Astrocyte (in vitro differentiated cells and primary cell): Measurements from ENCODE around the gene TTC23L. TPM values are rescaled to one million over a fixed set of nuclear protein-coding genes. Genes with fewer than 3 reads are reported as not detected.

Source experiments
- DNase-seq: peaks from one replicate; pipeline ENCODE4 v3.0.0-alpha.2; 2010; ENCODE audit warnings: low read depth
- FAIRE-seq: peaks from 2 replicates; lab custom pipeline; 2011; peaks lifted over from hg19 to GRCh38; lab: Jason Lieb, UNC
- H2AFZ ChIP-seq: 2 replicates; pipeline ENCODE4 v1.6.0; 2012; ENCODE audit warnings: low read depth, low read length, inconsistent platforms
- H3K27ac ChIP-seq: 2 replicates; pipeline ENCODE4 v1.5.1; 2011; ENCODE audit warnings: low read depth, low read length, inconsistent platforms
- H3K27me3 ChIP-seq: 2 replicates; pipeline ENCODE4 v1.6.0; 2011; ENCODE audit warnings: low read length, inconsistent platforms; ENCODE audit not compliant: insufficient read depth
- H3K36me3 ChIP-seq: 2 replicates; pipeline ENCODE4 v1.5.1; 2011; ENCODE audit warnings: low read length, inconsistent platforms; ENCODE audit not compliant: insufficient read depth
- H3K4me1 ChIP-seq: 2 replicates; pipeline ENCODE4 v1.5.1; 2011; ENCODE audit warnings: low read length, inconsistent platforms; ENCODE audit not compliant: insufficient read depth
- H3K4me2 ChIP-seq: 2 replicates; pipeline ENCODE4 v1.6.0; 2012; ENCODE audit warnings: low read length, inconsistent platforms
- H3K4me3 ChIP-seq: 2 replicates; pipeline ENCODE4 v1.5.1; 2011; ENCODE audit warnings: low read depth, mild to moderate bottlenecking, low read length, inconsistent platforms; ENCODE audit not compliant: insufficient read depth
- H3K79me2 ChIP-seq: 2 replicates; pipeline ENCODE4 v1.6.0; 2012; ENCODE audit warnings: mild to moderate bottlenecking, low read length, inconsistent platforms; ENCODE audit not compliant: insufficient read depth
- H3K9ac ChIP-seq: 2 replicates; pipeline ENCODE4 v1.6.0; 2012; ENCODE audit warnings: mild to moderate bottlenecking, low read length, inconsistent platforms
- H3K9me3 ChIP-seq: 2 replicates; pipeline ENCODE4 v1.5.1; 2012; ENCODE audit warnings: low read depth, mild to moderate bottlenecking, low read length, inconsistent platforms; ENCODE audit not compliant: insufficient read depth
- H4K20me1 ChIP-seq: 2 replicates; pipeline ENCODE4 v1.6.0; 2012; ENCODE audit warnings: low read length, inconsistent platforms; ENCODE audit not compliant: insufficient read depth
- H3K27ac Mint-ChIP-seq: one replicate; pipeline ENCODE4 v1.8.0; 2021; ENCODE audit warnings: mild to moderate bottlenecking, mixed read lengths; ENCODE audit not compliant: unreplicated experiment
- H3K27me3 Mint-ChIP-seq: one replicate; pipeline ENCODE4 v1.8.0; 2021; ENCODE audit warnings: low read depth, mixed read lengths; ENCODE audit not compliant: unreplicated experiment
- H3K36me3 Mint-ChIP-seq: one replicate; pipeline ENCODE4 v1.8.0; 2021; ENCODE audit warnings: low read depth, mixed read lengths; ENCODE audit not compliant: unreplicated experiment
- H3K4me1 Mint-ChIP-seq: one replicate; pipeline ENCODE4 v1.8.0; 2021; ENCODE audit warnings: low read depth, mixed read lengths; ENCODE audit not compliant: unreplicated experiment
- H3K4me3 Mint-ChIP-seq: one replicate; pipeline ENCODE4 v1.8.0; 2021; ENCODE audit warnings: mild to moderate bottlenecking, moderate library complexity, mixed read lengths; ENCODE audit not compliant: unreplicated experiment
- H3K9me3 Mint-ChIP-seq: one replicate; pipeline ENCODE4 v1.8.0; 2021; ENCODE audit warnings: mild to moderate bottlenecking, mixed read lengths; ENCODE audit not compliant: unreplicated experiment
- EZH2 ChIP-seq: IDR thresholded peaks from 2 replicates; pipeline ENCODE4 v1.6.1; 2012; ENCODE audit warnings: mild to moderate bottlenecking, low read length, inconsistent platforms; ENCODE audit not compliant: insufficient read depth
- total RNA-seq: library from RNA; stranded (reverse); gene quantifications from 2 replicates; pipeline ENCODE4 v1.2.1, GENCODE V29; 2021
- TF ChIP-seq, protein P1 (sequence below): IDR thresholded peaks from 2 replicates; pipeline ENCODE4 v1.5.1; 2011; ENCODE audit warnings: low read depth, mild to moderate bottlenecking, inconsistent platforms, low read length, moderate library complexity; ENCODE audit not compliant: insufficient read depth

The TTC23L gene
- total RNA-seq, 1 donor from 2014 or later: 0.16 TPM

DNA sequence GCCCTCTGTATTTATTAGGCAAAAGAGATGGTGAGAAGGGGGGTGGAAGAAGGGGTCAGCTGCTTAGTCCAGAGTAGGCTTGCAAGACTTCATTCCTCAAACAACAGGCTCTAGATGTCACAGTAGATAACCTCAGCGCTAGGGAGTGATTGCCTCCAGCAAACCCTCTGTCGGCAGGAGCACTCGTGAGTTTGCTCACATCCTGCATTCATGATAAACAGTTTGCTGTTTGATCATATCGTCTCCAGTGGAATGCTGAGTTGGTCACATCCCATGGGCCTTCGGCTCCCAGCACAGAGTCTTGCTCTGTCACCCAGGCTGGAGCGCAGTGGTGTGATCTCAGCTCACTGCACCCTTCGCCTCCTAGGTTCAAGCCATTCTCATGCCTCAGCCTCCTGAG lies 3.6 kb downstream of the TTC23L start:
- no peaks in the 10 kb centered on the region for H3K9me3 ChIP-seq
- peaks cover 1% of the 10 kb centered on the region for H3K9me3 Mint-ChIP-seq
- H3K4me1 Mint-ChIP-seq: peaks cover 2% of the 10 kb centered on the region
- H3K27me3 ChIP-seq: no peaks in the 10 kb centered on the region
- no peak overlapping the region for H2AFZ ChIP-seq
- H3K36me3 Mint-ChIP-seq: no peaks in the 10 kb centered on the region
- no peak overlapping the region for H3K27ac ChIP-seq
- no peaks in the 10 kb centered on the region for H3K79me2 ChIP-seq
- no peak overlapping the region for H3K9ac ChIP-seq
- no peak overlapping the region for H3K27ac Mint-ChIP-seq
- no peak overlapping the region for H3K4me2 ChIP-seq
- TF ChIP-seq, protein P1, sequence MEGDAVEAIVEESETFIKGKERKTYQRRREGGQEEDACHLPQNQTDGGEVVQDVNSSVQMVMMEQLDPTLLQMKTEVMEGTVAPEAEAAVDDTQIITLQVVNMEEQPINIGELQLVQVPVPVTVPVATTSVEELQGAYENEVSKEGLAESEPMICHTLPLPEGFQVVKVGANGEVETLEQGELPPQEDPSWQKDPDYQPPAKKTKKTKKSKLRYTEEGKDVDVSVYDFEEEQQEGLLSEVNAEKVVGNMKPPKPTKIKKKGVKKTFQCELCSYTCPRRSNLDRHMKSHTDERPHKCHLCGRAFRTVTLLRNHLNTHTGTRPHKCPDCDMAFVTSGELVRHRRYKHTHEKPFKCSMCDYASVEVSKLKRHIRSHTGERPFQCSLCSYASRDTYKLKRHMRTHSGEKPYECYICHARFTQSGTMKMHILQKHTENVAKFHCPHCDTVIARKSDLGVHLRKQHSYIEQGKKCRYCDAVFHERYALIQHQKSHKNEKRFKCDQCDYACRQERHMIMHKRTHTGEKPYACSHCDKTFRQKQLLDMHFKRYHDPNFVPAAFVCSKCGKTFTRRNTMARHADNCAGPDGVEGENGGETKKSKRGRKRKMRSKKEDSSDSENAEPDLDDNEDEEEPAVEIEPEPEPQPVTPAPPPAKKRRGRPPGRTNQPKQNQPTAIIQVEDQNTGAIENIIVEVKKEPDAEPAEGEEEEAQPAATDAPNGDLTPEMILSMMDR: no peak
- TF ChIP-seq EZH2: no peak
- no peak overlapping the region for H3K4me3 ChIP-seq
- no peak for DNase-seq
- no peaks in the 10 kb centered on the region for H3K27me3 Mint-ChIP-seq
- peaks cover 3% of the 10 kb centered on the region for H3K4me1 ChIP-seq
- no peaks in the 10 kb centered on the region for H3K36me3 ChIP-seq
- FAIRE-seq: no peak
- H4K20me1 ChIP-seq: no peaks in the 10 kb centered on the region
- H3K4me3 Mint-ChIP-seq: no peak overlapping the region

DNA sequence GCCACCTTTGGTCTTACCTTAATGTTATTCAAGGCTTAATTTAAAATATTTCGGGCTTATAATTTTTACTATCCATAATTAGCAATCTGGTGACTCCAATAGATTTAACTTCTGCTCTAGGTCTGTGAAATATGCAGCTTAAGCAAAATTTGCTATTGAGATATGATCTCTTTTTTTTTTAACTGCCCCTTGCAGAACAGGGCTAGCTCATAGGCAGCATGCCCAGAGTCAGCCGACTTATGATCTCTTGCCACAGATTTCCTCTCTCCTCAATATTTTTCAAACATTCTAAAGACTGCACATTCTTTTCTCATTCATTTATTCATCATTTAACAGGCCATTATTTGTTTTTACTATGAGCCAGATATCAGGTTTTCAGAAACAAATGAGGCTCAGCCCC lies 4.5 kb downstream of the TTC23L start:
- Histone ChIP-seq H3K4me2 (no peak overlapping the region), H3K9me3 (no peaks in the 10 kb centered on the region), H3K9ac (no peak overlapping the region), H3K36me3 (no peaks in the 10 kb centered on the region), H2AFZ (no peak overlapping the region), H3K27me3 (no peaks in the 10 kb centered on the region), H4K20me1 (no peaks in the 10 kb centered on the region), H3K79me2 (no peaks in the 10 kb centered on the region), H3K27ac (no peak overlapping the region), H3K4me3 (no peak overlapping the region), H3K4me1 (peaks cover 3% of the 10 kb centered on the region)
- Mint-ChIP-seq H3K36me3 (peaks cover 2% of the 10 kb centered on the region), H3K27me3 (no peaks in the 10 kb centered on the region), H3K9me3 (peaks cover 1% of the 10 kb centered on the region), H3K27ac (no peak overlapping the region), H3K4me1 (peaks cover 3% of the 10 kb centered on the region), H3K4me3 (no peak overlapping the region)
- no peak for TF ChIP-seq EZH2
- TF ChIP-seq, protein P1: no peak
- DNase-seq: no peak
- FAIRE-seq: no peak

DNA sequence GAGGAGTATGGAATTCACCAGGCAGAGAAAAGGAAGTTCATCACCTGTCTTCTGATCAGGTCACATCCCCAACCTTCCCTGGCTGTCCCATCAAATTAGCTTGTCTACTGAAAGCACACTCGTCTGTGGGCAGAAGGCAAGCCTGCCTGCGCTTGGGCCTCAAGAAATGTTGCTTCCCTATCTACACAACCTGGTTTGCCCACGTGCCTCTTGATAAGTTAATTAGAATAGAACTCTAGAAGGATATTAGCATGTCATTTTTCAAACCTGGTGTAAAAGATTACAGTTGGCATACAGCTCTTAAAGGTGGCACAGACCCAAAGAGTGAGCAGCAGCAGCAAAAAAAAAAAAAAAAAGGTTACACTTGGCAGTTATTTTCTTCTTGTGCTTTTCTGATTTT lies 5.1 kb downstream of the TTC23L start:
- H3K9ac ChIP-seq: no peak overlapping the region
- FAIRE-seq: no peak
- no peak overlapping the region for H3K4me3 Mint-ChIP-seq

More for the DNA sequence above, 5.1 kb downstream of the TTC23L start:
- TF ChIP-seq, protein P1: no peak
- TF ChIP-seq EZH2: no peak
- H3K27ac ChIP-seq: no peak overlapping the region
- no peak overlapping the region for H3K4me3 ChIP-seq
- H3K27me3 ChIP-seq: no peaks in the 10 kb centered on the region
- no peaks in the 10 kb centered on the region for H3K79me2 ChIP-seq
- peaks cover 3% of the 10 kb centered on the region for H3K4me1 ChIP-seq
- H3K27ac Mint-ChIP-seq: no peak overlapping the region
- peaks cover 1% of the 10 kb centered on the region for H3K9me3 Mint-ChIP-seq
- H3K36me3 Mint-ChIP-seq: peaks cover 2% of the 10 kb centered on the region
- H3K27me3 Mint-ChIP-seq: no peaks in the 10 kb centered on the region
- peaks cover 5% of the 10 kb centered on the region for H3K4me1 Mint-ChIP-seq
- no peak overlapping the region for H2AFZ ChIP-seq
- H3K9me3 ChIP-seq: no peaks in the 10 kb centered on the region
- no peak for DNase-seq
- no peak overlapping the region for H3K4me2 ChIP-seq
- H3K36me3 ChIP-seq: no peaks in the 10 kb centered on the region
- H4K20me1 ChIP-seq: no peaks in the 10 kb centered on the region
